Activated naive CD4-positive, alpha-beta T cell treated with anti-CD3 and anti-CD28 coated beads, Interleukin-2, amount 50 U/mL, for 24 hours (primary cell): ENCODE results near the gene TGFBR3.

ENCODE experiments used
- H3K27ac Mint-ChIP-seq: one replicate; pipeline ENCODE4 v1.8.0; 2021; ENCODE audit warnings: mild to moderate bottlenecking, mixed read lengths
- H3K27me3 Mint-ChIP-seq: one replicate; pipeline ENCODE4 v1.8.0; 2021; ENCODE audit warnings: mixed read lengths
- H3K36me3 Mint-ChIP-seq: one replicate; pipeline ENCODE4 v1.8.0; 2021; ENCODE audit warnings: mixed read lengths
- H3K4me1 Mint-ChIP-seq: one replicate; pipeline ENCODE4 v1.8.0; 2021; ENCODE audit warnings: mixed read lengths
- H3K4me3 Mint-ChIP-seq: one replicate; pipeline ENCODE4 v1.8.0; 2021; ENCODE audit warnings: mild to moderate bottlenecking, mixed read lengths
- H3K9me3 Mint-ChIP-seq: one replicate; pipeline ENCODE4 v1.8.0; 2021; ENCODE audit warnings: mixed read lengths

Gene TGFBR3

GRCh38 chr1:91891969-91892368 lies 6.0 kb upstream of the TGFBR3 start:
- Mint-ChIP-seq H3K36me3 (no peaks in the 10 kb centered on the region), H3K4me3 (no peak overlapping the region), H3K9me3 (no peaks in the 10 kb centered on the region), H3K27me3 (no peaks in the 10 kb centered on the region), H3K4me1 (peaks cover 28% of the 10 kb centered on the region), H3K27ac (no peak overlapping the region)

- Mint-ChIP-seq H3K9me3 (no peaks in the 10 kb centered on the region), H3K4me3 (no peak overlapping the region), H3K4me1 (peaks cover 30% of the 10 kb centered on the region), H3K36me3 (no peaks in the 10 kb centered on the region), H3K27ac (no peak overlapping the region), H3K27me3 (no peaks in the 10 kb centered on the region)
These were observed 5.5 kb upstream of the TGFBR3 start for GRCh38 chr1:91891454-91891853.

GRCh38 chr1:91889717-91890459 lies 3.9 kb upstream of the TGFBR3 start:
- H3K4me3 Mint-ChIP-seq: no peak overlapping the region
- H3K27me3 Mint-ChIP-seq: no peaks in the 10 kb centered on the region
- no peak overlapping the region for H3K27ac Mint-ChIP-seq

GRCh38 chr1:91885213-91885715 lies 687 bp downstream of the TGFBR3 start:
- Mint-ChIP-seq H3K4me3 (peak overlapping the region; percentile 98), H3K27ac (peak overlapping the region; percentile 89), H3K9me3 (no peaks in the 10 kb centered on the region), H3K4me1 (peaks cover 43% of the 10 kb centered on the region), H3K36me3 (no peaks in the 10 kb centered on the region), H3K27me3 (no peaks in the 10 kb centered on the region)

More at GRCh38 chr1:91889717-91890459, 3.9 kb upstream of the TGFBR3 start:
- Mint-ChIP-seq H3K4me1 (peaks cover 26% of the 10 kb centered on the region), H3K36me3 (no peaks in the 10 kb centered on the region), H3K9me3 (no peaks in the 10 kb centered on the region)

- peak overlapping the region; percentile 89 for H3K27ac Mint-ChIP-seq
- peaks cover 38% of the 10 kb centered on the region for H3K4me1 Mint-ChIP-seq
- peak overlapping the region; percentile 98 for H3K4me3 Mint-ChIP-seq
- H3K36me3 Mint-ChIP-seq: no peaks in the 10 kb centered on the region
- H3K9me3 Mint-ChIP-seq: no peaks in the 10 kb centered on the region
- no peaks in the 10 kb centered on the region for H3K27me3 Mint-ChIP-seq
These were observed 1.3 kb downstream of the TGFBR3 start for GRCh38 chr1:91884459-91885212.

GRCh38 chr1:91883470-91883869 lies 2.5 kb downstream of the TGFBR3 start:
- Mint-ChIP-seq H3K36me3 (no peaks in the 10 kb centered on the region), H3K27ac (no peak overlapping the region), H3K27me3 (no peaks in the 10 kb centered on the region), H3K4me1 (peaks cover 50% of the 10 kb centered on the region), H3K9me3 (no peaks in the 10 kb centered on the region), H3K4me3 (peak overlapping the region; percentile 98)

- Mint-ChIP-seq H3K9me3 (peaks cover 7% of the 10 kb centered on the region), H3K4me3 (no peak overlapping the region), H3K27me3 (no peaks in the 10 kb centered on the region), H3K36me3 (no peaks in the 10 kb centered on the region), H3K4me1 (peaks cover 67% of the 10 kb centered on the region), H3K27ac (no peak overlapping the region)
These were observed 4.7 kb downstream of the TGFBR3 start for GRCh38 chr1:91881280-91881679.

- peaks cover 12% of the 10 kb centered on the region for H3K9me3 Mint-ChIP-seq
- no peaks in the 10 kb centered on the region for H3K27me3 Mint-ChIP-seq
- H3K4me1 Mint-ChIP-seq: peaks cover 76% of the 10 kb centered on the region
- no peaks in the 10 kb centered on the region for H3K36me3 Mint-ChIP-seq
- no peak overlapping the region for H3K4me3 Mint-ChIP-seq
- no peak overlapping the region for H3K27ac Mint-ChIP-seq
These were observed 6.2 kb downstream of the TGFBR3 start for GRCh38 chr1:91879733-91880132.

GRCh38 chr1:91877574-91878208 lies 8.3 kb downstream of the TGFBR3 start:
- peaks cover 12% of the 10 kb centered on the region for H3K9me3 Mint-ChIP-seq
- H3K4me1 Mint-ChIP-seq: peaks cover 64% of the 10 kb centered on the region
- peaks cover 2% of the 10 kb centered on the region for H3K36me3 Mint-ChIP-seq
- peak overlapping the region; percentile 83 for H3K4me3 Mint-ChIP-seq
- H3K27ac Mint-ChIP-seq: peak overlapping the region; percentile 94
- no peaks in the 10 kb centered on the region for H3K27me3 Mint-ChIP-seq

- Mint-ChIP-seq H3K4me1 (peaks cover 70% of the 10 kb centered on the region), H3K4me3 (peak overlapping the region; percentile 83), H3K9me3 (peaks cover 12% of the 10 kb centered on the region), H3K36me3 (peaks cover 2% of the 10 kb centered on the region), H3K27me3 (no peaks in the 10 kb centered on the region), H3K27ac (peak overlapping the region; percentile 94)
These were observed 9.0 kb downstream of the TGFBR3 start for GRCh38 chr1:91876781-91877573.

GRCh38 chr1:91876040-91876470 lies 9.9 kb downstream of the TGFBR3 start:
- H3K36me3 Mint-ChIP-seq: peaks cover 2% of the 10 kb centered on the region
- H3K9me3 Mint-ChIP-seq: peaks cover 12% of the 10 kb centered on the region
- H3K27me3 Mint-ChIP-seq: no peaks in the 10 kb centered on the region
- H3K4me1 Mint-ChIP-seq: peaks cover 74% of the 10 kb centered on the region
- peak overlapping the region; percentile 23 for H3K4me3 Mint-ChIP-seq
- peak overlapping the region; percentile 59 for H3K27ac Mint-ChIP-seq

- Mint-ChIP-seq H3K27me3 (no peaks in the 10 kb centered on the region), H3K4me1 (peaks cover 80% of the 10 kb centered on the region), H3K4me3 (no peak overlapping the region), H3K9me3 (peaks cover 12% of the 10 kb centered on the region), H3K27ac (peak overlapping the region; percentile 70), H3K36me3 (peaks cover 2% of the 10 kb centered on the region)
These were observed 11.8 kb downstream of the TGFBR3 start for GRCh38 chr1:91874167-91874566.

GRCh38 chr1:91872559-91873081 lies 13.3 kb downstream of the TGFBR3 start:
- Mint-ChIP-seq H3K4me3 (peak overlapping the region; percentile 69), H3K27ac (no peak overlapping the region), H3K36me3 (peaks cover 2% of the 10 kb centered on the region), H3K4me1 (peaks cover 64% of the 10 kb centered on the region), H3K9me3 (peaks cover 12% of the 10 kb centered on the region), H3K27me3 (no peaks in the 10 kb centered on the region)

GRCh38 chr1:91872000-91872399 lies 14.0 kb downstream of the TGFBR3 start:
- H3K4me3 Mint-ChIP-seq: peak overlapping the region; percentile 4
- H3K36me3 Mint-ChIP-seq: peaks cover 2% of the 10 kb centered on the region
- H3K27me3 Mint-ChIP-seq: no peaks in the 10 kb centered on the region
- peaks cover 61% of the 10 kb centered on the region for H3K4me1 Mint-ChIP-seq
- H3K9me3 Mint-ChIP-seq: peaks cover 7% of the 10 kb centered on the region
- no peak overlapping the region for H3K27ac Mint-ChIP-seq

- peaks cover 3% of the 10 kb centered on the region for H3K9me3 Mint-ChIP-seq
- H3K4me1 Mint-ChIP-seq: peaks cover 50% of the 10 kb centered on the region
- no peaks in the 10 kb centered on the region for H3K27me3 Mint-ChIP-seq
- H3K27ac Mint-ChIP-seq: peak overlapping the region; percentile 60
- H3K36me3 Mint-ChIP-seq: peaks cover 2% of the 10 kb centered on the region
- no peak overlapping the region for H3K4me3 Mint-ChIP-seq
These were observed 15.6 kb downstream of the TGFBR3 start for GRCh38 chr1:91870322-91870721.
